Upper lobe of left lung (tissue), 4 donors: Measurements from ENCODE around the gene NAA15.

Experiments
- CTCF ChIP-seq, 6 experiments: fragments of 450-650 bp in 4 of 6; fragments of 200-600 bp in 2 of 6; sonication (generic) in 2 of 6; IDR thresholded peaks; one replicate each; pipeline ENCODE4 v1.5.1; 2016 to 2019; ENCODE audit warnings: antibody characterized with exemption in 6 of 6
- POLR2A ChIP-seq, 4 donors: fragments of 450-650 bp; IDR thresholded peaks; one replicate each; pipeline ENCODE4 v1.5.1; 2016 to 2017; ENCODE audit warnings: antibody characterized with exemption in 4 of 4, mild to moderate bottlenecking in 2 of 4
- POLR2AphosphoS5 ChIP-seq, 2 donors: sonication (generic); formaldehyde crosslinking; IDR thresholded peaks; one replicate each; pipeline ENCODE4 v1.5.1; 2017; ENCODE audit warnings: antibody characterized with exemption in 2 of 2

GRCh38 chr4:139458999-139459398 lies 157.7 kb downstream of the NAA15 start:
- TF ChIP-seq CTCF (IDR thresholded peaks at IDR 0.05), result no peak
- no peak for TF ChIP-seq POLR2A (IDR thresholded peaks at IDR 0.05)
- TF ChIP-seq POLR2AphosphoS5 (IDR thresholded peaks at IDR 0.05), result no peak
